Upper lobe of left lung (tissue), 6 donors: ENCODE results near the gene TSSK6. TPM values are rescaled to one million over a fixed set of nuclear protein-coding genes. Genes with fewer than 3 reads are reported as not detected.

Experiments used
- ATAC-seq, 2 donors: fragments of 200-7000 bp; cut with Tn5 transposase; one replicate each; pipeline ENCODE4 v1.9.1; 2022; ENCODE audit warnings: mild to moderate bottlenecking in 2 of 2, moderate library complexity in 2 of 2; ENCODE audit not compliant: low FRiP score in 2 of 2
- DNase-seq, 2 donors: peaks; one replicate each; pipeline ENCODE4 v3.0.0-alpha.2; 2019 to 2020
- H3K27ac ChIP-seq, 4 donors: fragments of 200-600 bp; sonication (generic); one replicate each; pipeline ENCODE4 v1.5.1; 2016 to 2019
- H3K27me3 ChIP-seq, 4 donors: fragments of 200-600 bp; sonication (generic); one replicate each; pipeline ENCODE4 v1.5.1; 2017 to 2019
- H3K36me3 ChIP-seq, 4 donors: fragments of 200-600 bp; sonication (generic); one replicate each; pipeline ENCODE4 v1.5.1; 2016 to 2019
- H3K4me1 ChIP-seq, 4 donors: fragments of 200-600 bp; sonication (generic); one replicate each; pipeline ENCODE4 v1.5.1; 2018 to 2019
- H3K4me3 ChIP-seq, 4 donors: fragments of 200-600 bp; sonication (generic); one replicate each; pipeline ENCODE4 v1.5.1; 2017 to 2019; ENCODE audit warnings: mild to moderate bottlenecking in 2 of 4, moderate library complexity in 1 of 4
- H3K9me3 ChIP-seq, 4 donors: fragments of 200-600 bp; sonication (generic); one replicate each; pipeline ENCODE4 v1.5.1; 2018 to 2019
- EP300 ChIP-seq, 4 donors: sonication (generic); formaldehyde crosslinking; IDR thresholded peaks; one replicate each; pipeline ENCODE4 v1.5.1; 2017; ENCODE audit warnings: antibody characterized with exemption in 4 of 4, control low read depth in 2 of 4
- POLR2A ChIP-seq, 4 donors: fragments of 450-650 bp; IDR thresholded peaks; one replicate each; pipeline ENCODE4 v1.5.1; 2016 to 2017; ENCODE audit warnings: antibody characterized with exemption in 4 of 4, mild to moderate bottlenecking in 2 of 4
- POLR2AphosphoS5 ChIP-seq, 2 donors: sonication (generic); formaldehyde crosslinking; IDR thresholded peaks; one replicate each; pipeline ENCODE4 v1.5.1; 2017; ENCODE audit warnings: antibody characterized with exemption in 2 of 2
- WGBS, 2 donors: methylation state at CpG; one replicate each; pipeline ENCODE4 v1.1.5; 2017 to 2018; 5-methylcytosine and 5-hydroxymethylcytosine counted together
- total RNA-seq, 6 donors: library from RNA; depleted of rRNA in 4 of 6; stranded (reverse); fragments of >200 nt in 4 of 6; gene quantifications; one replicate each; pipeline versions ENCODE4 v1.1.0 to v1.2.1, GENCODE V29; 2016 to 2021
- TF ChIP-seq, protein P1 (sequence below), 6 experiments: fragments of 450-650 bp in 4 of 6; fragments of 200-600 bp in 2 of 6; sonication (generic) in 2 of 6; IDR thresholded peaks; one replicate each; pipeline ENCODE4 v1.5.1; 2016 to 2019; ENCODE audit warnings: antibody characterized with exemption in 6 of 6
- donor health status: DM: no; HTN: no; CAD: no; lungs with moderate emphysema.
- donor health status: DM: no; HTN: yes; CAD: no; lungs with severe emphysema.

TSSK6 gene
- total RNA-seq, 6 donors from 2014 or later = 1.7 to 7.3 (median 3.1) TPM

DNA sequence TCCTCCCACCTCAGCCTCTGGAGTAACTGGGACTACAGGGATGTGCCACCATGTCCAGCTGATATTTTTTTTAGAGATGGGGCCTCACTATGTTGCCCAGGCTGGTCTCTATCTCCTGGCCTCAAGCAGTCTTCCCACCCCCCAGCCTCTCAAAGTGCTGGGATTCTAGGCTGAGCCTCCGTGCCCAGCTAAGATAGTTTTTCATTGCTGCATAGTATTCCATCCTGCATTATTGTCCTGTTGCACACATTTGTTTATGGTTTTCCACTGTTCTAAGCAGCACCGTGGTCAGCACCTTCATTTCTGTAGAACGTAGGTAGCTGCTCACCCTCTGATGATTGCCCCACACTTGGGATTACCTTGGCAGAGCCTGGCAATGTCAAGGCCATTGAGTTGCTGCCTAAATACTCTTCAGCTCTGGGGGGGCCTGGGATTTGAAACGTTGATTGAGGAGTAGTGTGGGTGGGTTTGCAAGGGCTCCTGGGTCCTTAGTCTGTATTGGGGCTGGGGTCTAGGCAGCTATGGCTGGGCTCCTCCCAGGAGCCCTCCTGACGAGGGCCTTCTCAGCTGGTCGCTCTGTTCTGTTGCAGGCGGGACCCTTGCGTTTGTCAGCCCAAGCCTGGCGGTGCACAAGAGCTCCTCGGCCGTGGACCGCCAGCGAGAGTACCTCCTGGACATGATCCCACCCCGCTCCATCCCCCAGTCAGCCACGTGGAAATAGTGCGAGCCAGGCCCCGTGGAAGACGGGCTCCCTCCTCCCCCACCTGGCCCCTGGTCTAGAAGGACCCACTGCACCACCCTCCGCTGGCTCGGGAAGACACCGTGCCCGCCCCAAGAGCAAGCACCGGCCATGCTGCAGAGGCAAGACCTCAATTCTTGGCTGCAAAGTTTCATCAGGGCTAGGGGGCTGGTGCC, 10.3 kb downstream of the TSSK6 start:
- Histone ChIP-seq H3K27me3 (no peaks in the 10 kb centered on the region), H3K4me3 (no peak overlapping the region), H3K9me3 (no peaks in the 10 kb centered on the region), H3K4me1 (no peaks in the 10 kb centered on the region), H3K27ac (no peak overlapping the region), H3K36me3 (peaks cover 30 to 81% (median 67%) of the 10 kb centered on the region in 4 donors)
- TF ChIP-seq POLR2A (IDR thresholded peaks at IDR 0.05) = no peak
- TF ChIP-seq EP300 (IDR thresholded peaks at IDR 0.05) = no peak
- TF ChIP-seq, protein P1, sequence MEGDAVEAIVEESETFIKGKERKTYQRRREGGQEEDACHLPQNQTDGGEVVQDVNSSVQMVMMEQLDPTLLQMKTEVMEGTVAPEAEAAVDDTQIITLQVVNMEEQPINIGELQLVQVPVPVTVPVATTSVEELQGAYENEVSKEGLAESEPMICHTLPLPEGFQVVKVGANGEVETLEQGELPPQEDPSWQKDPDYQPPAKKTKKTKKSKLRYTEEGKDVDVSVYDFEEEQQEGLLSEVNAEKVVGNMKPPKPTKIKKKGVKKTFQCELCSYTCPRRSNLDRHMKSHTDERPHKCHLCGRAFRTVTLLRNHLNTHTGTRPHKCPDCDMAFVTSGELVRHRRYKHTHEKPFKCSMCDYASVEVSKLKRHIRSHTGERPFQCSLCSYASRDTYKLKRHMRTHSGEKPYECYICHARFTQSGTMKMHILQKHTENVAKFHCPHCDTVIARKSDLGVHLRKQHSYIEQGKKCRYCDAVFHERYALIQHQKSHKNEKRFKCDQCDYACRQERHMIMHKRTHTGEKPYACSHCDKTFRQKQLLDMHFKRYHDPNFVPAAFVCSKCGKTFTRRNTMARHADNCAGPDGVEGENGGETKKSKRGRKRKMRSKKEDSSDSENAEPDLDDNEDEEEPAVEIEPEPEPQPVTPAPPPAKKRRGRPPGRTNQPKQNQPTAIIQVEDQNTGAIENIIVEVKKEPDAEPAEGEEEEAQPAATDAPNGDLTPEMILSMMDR (IDR thresholded peaks at IDR 0.05) = no peak
- no peak for TF ChIP-seq POLR2AphosphoS5 (IDR thresholded peaks at IDR 0.05)
- DNase-seq = no peak
- 91 to 94% methylated on average over 13 to 22 of the region's 23 CpGs for WGBS, 2 donors
- peak in 1 of 2 donors; percentile 7 for ATAC-seq

DNA sequence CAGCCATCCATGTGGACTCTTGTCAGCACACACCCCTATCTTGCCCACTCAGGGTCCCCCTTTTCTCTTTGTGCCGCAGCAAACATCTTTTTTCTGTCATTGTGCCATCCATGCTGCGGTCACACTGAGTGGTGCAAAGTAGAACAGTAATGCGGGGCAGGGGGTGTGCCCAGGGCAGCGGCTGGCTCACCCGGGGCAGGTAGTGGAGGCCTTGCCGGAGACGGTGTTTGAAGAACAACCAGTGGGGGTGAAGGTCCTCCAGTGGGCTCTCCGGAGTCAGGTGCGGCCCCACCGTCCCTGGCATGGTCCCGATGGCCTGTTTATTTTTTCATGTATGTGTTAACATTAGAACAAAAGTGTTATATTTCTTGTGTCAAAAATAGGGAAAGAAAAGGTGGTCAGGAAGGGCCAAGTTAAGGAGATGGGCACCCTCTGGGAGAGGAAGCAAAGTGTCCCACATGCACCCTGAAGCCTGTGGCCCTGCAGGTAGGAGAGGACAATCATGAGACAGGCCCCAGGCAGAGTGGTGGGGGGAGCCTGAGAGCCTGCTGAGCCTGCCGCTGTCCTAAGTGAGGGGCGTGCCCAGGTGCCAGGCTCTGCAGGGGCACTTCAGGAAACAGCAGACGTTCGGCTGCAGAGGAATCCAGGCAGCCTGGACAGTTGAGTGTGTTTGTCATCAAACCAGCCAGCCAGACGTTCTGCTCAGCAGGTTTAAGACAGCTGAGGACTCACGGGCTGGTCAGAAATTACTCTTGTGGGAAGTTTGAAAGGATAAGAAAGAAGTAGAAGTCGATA, 12.3 kb downstream of the TSSK6 start:
- no peak for TF ChIP-seq EP300 (IDR thresholded peaks at IDR 0.05)
- no peak for TF ChIP-seq POLR2A (IDR thresholded peaks at IDR 0.05)
- TF ChIP-seq POLR2AphosphoS5 (IDR thresholded peaks at IDR 0.05) = no peak
- TF ChIP-seq, protein P1 (IDR thresholded peaks at IDR 0.05) = no peak
- Histone ChIP-seq H3K27ac (no peak overlapping the region), H3K4me3 (no peak overlapping the region), H3K27me3 (no peaks in the 10 kb centered on the region), H3K36me3 (peaks cover 45 to 100% (median 87%) of the 10 kb centered on the region in 4 donors), H3K4me1 (no peaks in the 10 kb centered on the region), H3K9me3 (no peaks in the 10 kb centered on the region)
- 71 to 76% methylated on average over 11 to 18 of the region's 18 CpGs for whole genome bisulfite sequencing, 2 donors
- ATAC-seq = no peak
- DNase-seq = peak; percentile 70

DNA sequence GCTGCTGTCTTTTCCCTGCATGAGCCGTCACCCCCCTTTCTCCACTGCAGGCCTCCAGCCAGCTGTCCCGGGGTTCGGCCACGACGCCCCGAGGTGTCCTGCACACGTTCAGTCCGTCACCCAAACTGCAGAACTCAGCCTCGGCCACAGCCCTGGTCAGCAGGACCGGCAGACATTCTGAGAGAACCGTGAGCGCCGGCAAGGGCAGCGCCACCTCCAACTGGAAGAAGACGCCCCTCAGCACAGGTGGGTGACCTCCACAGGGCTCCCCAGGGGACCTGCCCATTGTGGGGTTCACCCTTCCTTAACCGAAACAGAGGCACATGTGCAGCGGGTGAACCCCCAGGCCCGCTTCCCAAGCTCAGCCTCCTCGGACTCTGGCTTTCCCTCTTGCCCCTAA, 13.1 kb downstream of the TSSK6 start:
- H3K27ac ChIP-seq = no peak overlapping the region
- H3K36me3 ChIP-seq = peaks cover 42 to 100% (median 91%) of the 10 kb centered on the region in 4 donors
- no peaks in the 10 kb centered on the region for H3K27me3 ChIP-seq
- DNase-seq = no peak
- no peaks in the 10 kb centered on the region for H3K4me1 ChIP-seq
- no peak for ATAC-seq
- TF ChIP-seq, protein P1 (IDR thresholded peaks at IDR 0.05) = no peak
- TF ChIP-seq POLR2A (IDR thresholded peaks at IDR 0.05) = no peak
- no peak for TF ChIP-seq EP300 (IDR thresholded peaks at IDR 0.05)
- TF ChIP-seq POLR2AphosphoS5 (IDR thresholded peaks at IDR 0.05) = no peak
- 93 to 99% methylated on average over 10 to 11 of the region's 19 CpGs for WGBS, 2 donors
- no peak overlapping the region for H3K4me3 ChIP-seq
- H3K9me3 ChIP-seq = no peaks in the 10 kb centered on the region

DNA sequence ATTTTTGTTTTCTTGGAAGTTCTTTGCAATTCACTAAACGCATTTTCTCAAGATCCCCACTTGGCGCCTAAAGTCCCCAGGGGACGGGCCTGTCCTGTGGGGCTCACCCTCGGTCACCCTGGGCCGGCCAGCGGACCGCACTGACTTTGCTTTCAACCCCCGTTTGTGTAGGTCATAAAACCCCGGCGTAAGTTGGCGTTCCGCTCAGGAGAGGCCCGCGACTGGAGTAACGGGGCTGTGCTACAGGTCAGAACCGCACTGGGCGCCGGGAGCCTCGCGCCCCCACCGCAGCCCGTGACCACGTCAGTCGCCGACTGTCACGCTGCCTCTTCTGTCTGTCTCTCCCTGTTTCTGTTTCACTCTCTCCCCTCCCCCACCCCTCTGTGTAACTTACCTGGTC, 13.6 kb downstream of the TSSK6 start:
- Histone ChIP-seq H3K9me3 (no peaks in the 10 kb centered on the region), H3K36me3 (peaks cover 42 to 100% (median 93%) of the 10 kb centered on the region in 4 donors), H3K27me3 (no peaks in the 10 kb centered on the region), H3K27ac (no peak overlapping the region), H3K4me3 (no peak overlapping the region), H3K4me1 (no peaks in the 10 kb centered on the region)
- WGBS, 2 donors = 94 to 96% methylated on average over 26 of the region's 26 CpGs
- DNase-seq (peak in 1 of 2 donors; percentile 72), ATAC-seq (no peak)
- TF ChIP-seq EP300 (IDR thresholded peaks at IDR 0.05) (no peak), POLR2AphosphoS5 (IDR thresholded peaks at IDR 0.05) (no peak), POLR2A (IDR thresholded peaks at IDR 0.05) (no peak)
- TF ChIP-seq, protein P1 (IDR thresholded peaks at IDR 0.05) = no peak
